WTC11 (cell line): ENCODE measurements around the gene EBF3. TPM values are rescaled to one million over a fixed set of nuclear protein-coding genes. Genes with fewer than 3 reads are reported as not detected.
A peak's percentile ranks its signal among the peaks of the same experiment; 100 is the strongest.

Experiments used
- ATAC-seq: fragments of 200-7000 bp; cut with Tn5 transposase; 2 replicates; pipeline ENCODE4 v1.10.0; 2021; ENCODE audit warnings: mild to moderate bottlenecking, moderate library complexity
- CTCF ChIA-PET: fragments of 300-600 bp; sonication (Branson Sonifier 250); formaldehyde crosslinking; loops from one replicate; lab custom pipeline; 2021; ENCODE audit warnings: antibody characterized with exemption; lab: Charles Lee
- POLR2A ChIA-PET: fragments of 350-600 bp; sonication (Branson Sonifier 250); formaldehyde crosslinking; loops from one replicate; lab custom pipeline; 2021; ENCODE audit warnings: antibody characterized with exemption; lab: Charles Lee
- DNase-seq: peaks from one replicate; pipeline ENCODE4 v3.0.0; 2021; ENCODE audit warnings: low spot score
- H3K27ac Mint-ChIP-seq: 2 replicates; pipeline ENCODE4 v1.8.0; 2021; ENCODE audit warnings: mixed read lengths
- H3K27me3 Mint-ChIP-seq: 2 replicates; pipeline ENCODE4 v1.8.0; 2021; ENCODE audit warnings: low read depth, mild to moderate bottlenecking, moderate library complexity, mixed read lengths
- H3K36me3 Mint-ChIP-seq: 2 replicates; pipeline ENCODE4 v1.8.0; 2021; ENCODE audit warnings: mixed read lengths
- H3K4me1 Mint-ChIP-seq: 2 replicates; pipeline ENCODE4 v1.8.0; 2022; ENCODE audit warnings: mixed read lengths
- H3K4me3 Mint-ChIP-seq: 2 replicates; pipeline ENCODE4 v1.8.0; 2021; ENCODE audit warnings: mild to moderate bottlenecking, moderate library complexity, mixed read lengths
- H3K9me3 Mint-ChIP-seq: 2 replicates; pipeline ENCODE4 v1.8.0; 2021; ENCODE audit warnings: mixed read lengths
- CREB1 ChIP-seq: sonication (generic); formaldehyde crosslinking; IDR thresholded peaks from 2 replicates; pipeline ENCODE4 v1.8.0; 2023; ENCODE audit warnings: mild to moderate bottlenecking, missing genetic modification reagents
- GTF2I ChIP-seq: fragments of 250-450 bp; sonication (Bioruptor Pico); conservative IDR thresholded peaks from 2 replicates; pipeline ENCODE4 v1.4.0; 2021; ENCODE audit warnings: mild to moderate bottlenecking
- IRF2 ChIP-seq: sonication (generic); formaldehyde crosslinking; IDR thresholded peaks from 2 replicates; pipeline ENCODE4 v1.8.0; 2022; ENCODE audit warnings: low read depth, missing genetic modification reagents, borderline replicate concordance
- NFYB ChIP-seq: sonication (generic); formaldehyde crosslinking; conservative IDR thresholded peaks from 2 replicates; pipeline ENCODE4 v1.8.0; 2022; ENCODE audit warnings: low read depth, missing genetic modification reagents
- ZNF138 ChIP-seq: sonication (generic); formaldehyde crosslinking; conservative IDR thresholded peaks from 2 replicates; pipeline ENCODE4 v1.8.1; 2022; ENCODE audit warnings: mild to moderate bottlenecking, moderate library complexity, missing genetic modification reagents
- ZNF232 ChIP-seq: sonication (generic); formaldehyde crosslinking; IDR thresholded peaks from 2 replicates; pipeline ENCODE4 v1.8.0; 2022; ENCODE audit warnings: mild to moderate bottlenecking, missing genetic modification reagents
- total RNA-seq: library from RNA; stranded (reverse); gene quantifications from 3 replicates; pipeline ENCODE4 v1.2.3, GENCODE V29; 2021
- TF ChIP-seq, protein P1 (sequence below): sonication (generic); formaldehyde crosslinking; IDR thresholded peaks from 2 replicates; pipeline ENCODE4 v1.8.0; 2023; ENCODE audit warnings: missing genetic modification reagents, mild to moderate bottlenecking, borderline replicate concordance
- TF ChIP-seq, protein P2 (sequence below): sonication (generic); formaldehyde crosslinking; IDR thresholded peaks from 2 replicates; pipeline ENCODE4 v1.8.1; 2023; ENCODE audit warnings: mild to moderate bottlenecking, missing genetic modification reagents, borderline replicate concordance
- TF ChIP-seq, protein P3 (sequence below): fragments of 250-450 bp; sonication (Bioruptor Pico); IDR thresholded peaks from 2 replicates; pipeline ENCODE4 v1.9.0; 2021; ENCODE audit warnings: mild to moderate bottlenecking
- TF ChIP-seq, protein P4 (sequence below): sonication (generic); formaldehyde crosslinking; IDR thresholded peaks from 2 replicates; pipeline ENCODE4 v1.8.1; 2023; ENCODE audit warnings: mild to moderate bottlenecking, moderate library complexity, missing genetic modification reagents
- TF ChIP-seq, protein P5 (sequence below): fragments of 250-450 bp; sonication (Bioruptor Pico); IDR thresholded peaks from 2 replicates; pipeline ENCODE4 v1.9.0; 2021; ENCODE audit warnings: moderate library complexity, mild to moderate bottlenecking, inconsistent platforms, borderline replicate concordance
- TF ChIP-seq, protein P6 (sequence below): sonication (generic); formaldehyde crosslinking; IDR thresholded peaks from 2 replicates; pipeline ENCODE4 v1.8.1; 2023; ENCODE audit warnings: mild to moderate bottlenecking, missing genetic modification reagents
- TF ChIP-seq, protein P7 (sequence below): sonication (generic); formaldehyde crosslinking; IDR thresholded peaks from 2 replicates; pipeline ENCODE4 v1.8.1; 2023; ENCODE audit warnings: mild to moderate bottlenecking, missing genetic modification reagents

The EBF3 gene
- total RNA-seq, 1 experiment from 2014 or later, result 1.2 TPM

DNA sequence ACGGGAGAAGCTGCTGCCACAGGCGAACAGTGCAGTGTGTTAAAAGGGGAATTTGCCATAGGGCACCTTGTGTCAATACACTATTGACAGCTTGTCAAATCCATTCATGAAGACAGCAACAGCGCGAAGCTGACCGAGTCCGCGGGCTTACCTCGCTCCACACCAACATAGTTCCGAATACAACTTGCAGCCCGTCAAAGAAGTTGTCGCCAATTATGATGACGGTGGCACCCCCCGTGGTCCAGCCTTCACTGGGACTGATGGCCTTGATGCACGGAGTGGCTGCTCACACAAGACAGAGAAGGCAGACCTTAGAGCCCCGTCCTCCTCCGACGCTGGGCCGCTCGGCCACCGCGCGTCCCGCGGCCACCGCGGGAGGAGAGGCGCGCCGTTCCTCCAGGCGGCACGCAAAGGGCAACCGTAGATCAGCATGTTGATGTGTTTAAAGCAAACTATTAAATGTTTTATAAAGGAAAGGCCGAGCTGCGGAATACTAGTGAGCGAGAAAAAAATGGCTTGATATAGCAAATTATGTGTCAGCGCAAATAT is 96.4 kb downstream of the EBF3 start:
- H3K36me3 Mint-ChIP-seq, result no peaks in the 10 kb centered on the region
- H3K27me3 Mint-ChIP-seq, result no peaks in the 10 kb centered on the region
- no peak for ATAC-seq
- no peaks in the 10 kb centered on the region for H3K9me3 Mint-ChIP-seq
- TF ChIP-seq CREB1 (CRISPR knock-in tag) (no peak), NFYB (no peak)
- TF ChIP-seq, protein P1, sequence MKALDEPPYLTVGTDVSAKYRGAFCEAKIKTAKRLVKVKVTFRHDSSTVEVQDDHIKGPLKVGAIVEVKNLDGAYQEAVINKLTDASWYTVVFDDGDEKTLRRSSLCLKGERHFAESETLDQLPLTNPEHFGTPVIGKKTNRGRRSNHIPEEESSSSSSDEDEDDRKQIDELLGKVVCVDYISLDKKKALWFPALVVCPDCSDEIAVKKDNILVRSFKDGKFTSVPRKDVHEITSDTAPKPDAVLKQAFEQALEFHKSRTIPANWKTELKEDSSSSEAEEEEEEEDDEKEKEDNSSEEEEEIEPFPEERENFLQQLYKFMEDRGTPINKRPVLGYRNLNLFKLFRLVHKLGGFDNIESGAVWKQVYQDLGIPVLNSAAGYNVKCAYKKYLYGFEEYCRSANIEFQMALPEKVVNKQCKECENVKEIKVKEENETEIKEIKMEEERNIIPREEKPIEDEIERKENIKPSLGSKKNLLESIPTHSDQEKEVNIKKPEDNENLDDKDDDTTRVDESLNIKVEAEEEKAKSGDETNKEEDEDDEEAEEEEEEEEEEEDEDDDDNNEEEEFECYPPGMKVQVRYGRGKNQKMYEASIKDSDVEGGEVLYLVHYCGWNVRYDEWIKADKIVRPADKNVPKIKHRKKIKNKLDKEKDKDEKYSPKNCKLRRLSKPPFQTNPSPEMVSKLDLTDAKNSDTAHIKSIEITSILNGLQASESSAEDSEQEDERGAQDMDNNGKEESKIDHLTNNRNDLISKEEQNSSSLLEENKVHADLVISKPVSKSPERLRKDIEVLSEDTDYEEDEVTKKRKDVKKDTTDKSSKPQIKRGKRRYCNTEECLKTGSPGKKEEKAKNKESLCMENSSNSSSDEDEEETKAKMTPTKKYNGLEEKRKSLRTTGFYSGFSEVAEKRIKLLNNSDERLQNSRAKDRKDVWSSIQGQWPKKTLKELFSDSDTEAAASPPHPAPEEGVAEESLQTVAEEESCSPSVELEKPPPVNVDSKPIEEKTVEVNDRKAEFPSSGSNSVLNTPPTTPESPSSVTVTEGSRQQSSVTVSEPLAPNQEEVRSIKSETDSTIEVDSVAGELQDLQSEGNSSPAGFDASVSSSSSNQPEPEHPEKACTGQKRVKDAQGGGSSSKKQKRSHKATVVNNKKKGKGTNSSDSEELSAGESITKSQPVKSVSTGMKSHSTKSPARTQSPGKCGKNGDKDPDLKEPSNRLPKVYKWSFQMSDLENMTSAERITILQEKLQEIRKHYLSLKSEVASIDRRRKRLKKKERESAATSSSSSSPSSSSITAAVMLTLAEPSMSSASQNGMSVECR (CRISPR knock-in tag), result no peak
- TF ChIP-seq, protein P2, sequence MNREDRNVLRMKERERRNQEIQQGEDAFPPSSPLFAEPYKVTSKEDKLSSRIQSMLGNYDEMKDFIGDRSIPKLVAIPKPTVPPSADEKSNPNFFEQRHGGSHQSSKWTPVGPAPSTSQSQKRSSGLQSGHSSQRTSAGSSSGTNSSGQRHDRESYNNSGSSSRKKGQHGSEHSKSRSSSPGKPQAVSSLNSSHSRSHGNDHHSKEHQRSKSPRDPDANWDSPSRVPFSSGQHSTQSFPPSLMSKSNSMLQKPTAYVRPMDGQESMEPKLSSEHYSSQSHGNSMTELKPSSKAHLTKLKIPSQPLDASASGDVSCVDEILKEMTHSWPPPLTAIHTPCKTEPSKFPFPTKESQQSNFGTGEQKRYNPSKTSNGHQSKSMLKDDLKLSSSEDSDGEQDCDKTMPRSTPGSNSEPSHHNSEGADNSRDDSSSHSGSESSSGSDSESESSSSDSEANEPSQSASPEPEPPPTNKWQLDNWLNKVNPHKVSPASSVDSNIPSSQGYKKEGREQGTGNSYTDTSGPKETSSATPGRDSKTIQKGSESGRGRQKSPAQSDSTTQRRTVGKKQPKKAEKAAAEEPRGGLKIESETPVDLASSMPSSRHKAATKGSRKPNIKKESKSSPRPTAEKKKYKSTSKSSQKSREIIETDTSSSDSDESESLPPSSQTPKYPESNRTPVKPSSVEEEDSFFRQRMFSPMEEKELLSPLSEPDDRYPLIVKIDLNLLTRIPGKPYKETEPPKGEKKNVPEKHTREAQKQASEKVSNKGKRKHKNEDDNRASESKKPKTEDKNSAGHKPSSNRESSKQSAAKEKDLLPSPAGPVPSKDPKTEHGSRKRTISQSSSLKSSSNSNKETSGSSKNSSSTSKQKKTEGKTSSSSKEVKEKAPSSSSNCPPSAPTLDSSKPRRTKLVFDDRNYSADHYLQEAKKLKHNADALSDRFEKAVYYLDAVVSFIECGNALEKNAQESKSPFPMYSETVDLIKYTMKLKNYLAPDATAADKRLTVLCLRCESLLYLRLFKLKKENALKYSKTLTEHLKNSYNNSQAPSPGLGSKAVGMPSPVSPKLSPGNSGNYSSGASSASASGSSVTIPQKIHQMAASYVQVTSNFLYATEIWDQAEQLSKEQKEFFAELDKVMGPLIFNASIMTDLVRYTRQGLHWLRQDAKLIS, result no peak
- CTCF ChIA-PET, result interaction anchor here (0.8 to 3.9 kb wide), 7 partner anchors 10 to 269 kb away, joined by 3 to 26 read pairs (median 4); partner anchors contain the start of gene GLRX3
- POLR2A ChIA-PET, result interaction anchor here (0.7 kb wide), 1 partner anchor 42 kb away, joined by 3 read pairs; no protein-coding TSS in a partner anchor
- DNase-seq, result no peak
- peaks cover 53% of the 10 kb centered on the region for H3K4me1 Mint-ChIP-seq
- H3K4me3 Mint-ChIP-seq, result no peak overlapping the region
- H3K27ac Mint-ChIP-seq, result no peak overlapping the region

DNA sequence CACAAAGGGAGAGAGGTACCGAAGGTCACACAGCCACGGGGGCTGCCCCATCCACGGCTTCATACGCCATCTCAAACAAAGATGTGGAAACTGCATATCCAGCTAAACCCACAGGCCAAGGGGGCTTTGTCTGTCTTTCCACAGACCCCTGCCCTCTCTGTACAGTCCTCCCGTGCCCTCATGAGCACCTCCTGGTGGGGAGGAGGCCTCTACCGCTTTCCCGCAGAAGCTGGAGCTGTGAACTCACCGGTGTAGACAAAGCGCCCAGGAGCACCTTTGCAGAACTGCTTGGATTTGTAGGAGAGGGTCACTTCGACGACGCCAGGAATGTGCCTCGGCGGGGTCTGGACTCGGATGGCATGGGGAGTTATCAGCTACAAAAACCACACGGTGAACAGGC is 97.2 kb downstream of the EBF3 start:
- ChIA-PET CTCF (interaction anchor here (0.9 to 3.9 kb wide), 8 partner anchors 11 to 98 kb away, joined by 3 to 26 read pairs (median 4); no protein-coding TSS in a partner anchor), POLR2A (no interaction called here)
- H3K4me1 Mint-ChIP-seq, result peaks cover 53% of the 10 kb centered on the region
- H3K36me3 Mint-ChIP-seq, result no peaks in the 10 kb centered on the region
- TF ChIP-seq, protein P3, sequence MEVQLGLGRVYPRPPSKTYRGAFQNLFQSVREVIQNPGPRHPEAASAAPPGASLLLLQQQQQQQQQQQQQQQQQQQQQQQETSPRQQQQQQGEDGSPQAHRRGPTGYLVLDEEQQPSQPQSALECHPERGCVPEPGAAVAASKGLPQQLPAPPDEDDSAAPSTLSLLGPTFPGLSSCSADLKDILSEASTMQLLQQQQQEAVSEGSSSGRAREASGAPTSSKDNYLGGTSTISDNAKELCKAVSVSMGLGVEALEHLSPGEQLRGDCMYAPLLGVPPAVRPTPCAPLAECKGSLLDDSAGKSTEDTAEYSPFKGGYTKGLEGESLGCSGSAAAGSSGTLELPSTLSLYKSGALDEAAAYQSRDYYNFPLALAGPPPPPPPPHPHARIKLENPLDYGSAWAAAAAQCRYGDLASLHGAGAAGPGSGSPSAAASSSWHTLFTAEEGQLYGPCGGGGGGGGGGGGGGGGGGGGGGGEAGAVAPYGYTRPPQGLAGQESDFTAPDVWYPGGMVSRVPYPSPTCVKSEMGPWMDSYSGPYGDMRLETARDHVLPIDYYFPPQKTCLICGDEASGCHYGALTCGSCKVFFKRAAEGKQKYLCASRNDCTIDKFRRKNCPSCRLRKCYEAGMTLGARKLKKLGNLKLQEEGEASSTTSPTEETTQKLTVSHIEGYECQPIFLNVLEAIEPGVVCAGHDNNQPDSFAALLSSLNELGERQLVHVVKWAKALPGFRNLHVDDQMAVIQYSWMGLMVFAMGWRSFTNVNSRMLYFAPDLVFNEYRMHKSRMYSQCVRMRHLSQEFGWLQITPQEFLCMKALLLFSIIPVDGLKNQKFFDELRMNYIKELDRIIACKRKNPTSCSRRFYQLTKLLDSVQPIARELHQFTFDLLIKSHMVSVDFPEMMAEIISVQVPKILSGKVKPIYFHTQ (CRISPR knock-in tag), result no peak
- TF ChIP-seq, protein P4, sequence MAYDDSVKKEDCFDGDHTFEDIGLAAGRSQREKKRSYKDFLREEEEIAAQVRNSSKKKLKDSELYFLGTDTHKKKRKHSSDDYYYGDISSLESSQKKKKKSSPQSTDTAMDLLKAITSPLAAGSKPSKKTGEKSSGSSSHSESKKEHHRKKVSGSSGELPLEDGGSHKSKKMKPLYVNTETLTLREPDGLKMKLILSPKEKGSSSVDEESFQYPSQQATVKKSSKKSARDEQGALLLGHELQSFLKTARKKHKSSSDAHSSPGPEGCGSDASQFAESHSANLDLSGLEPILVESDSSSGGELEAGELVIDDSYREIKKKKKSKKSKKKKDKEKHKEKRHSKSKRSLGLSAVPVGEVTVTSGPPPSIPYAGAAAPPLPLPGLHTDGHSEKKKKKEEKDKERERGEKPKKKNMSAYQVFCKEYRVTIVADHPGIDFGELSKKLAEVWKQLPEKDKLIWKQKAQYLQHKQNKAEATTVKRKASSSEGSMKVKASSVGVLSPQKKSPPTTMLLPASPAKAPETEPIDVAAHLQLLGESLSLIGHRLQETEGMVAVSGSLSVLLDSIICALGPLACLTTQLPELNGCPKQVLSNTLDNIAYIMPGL (CRISPR knock-in tag), result no peak
- TF ChIP-seq GTF2I (CRISPR knock-in tag), result no peak
- no peak overlapping the region for H3K4me3 Mint-ChIP-seq
- H3K9me3 Mint-ChIP-seq, result no peaks in the 10 kb centered on the region
- no peaks in the 10 kb centered on the region for H3K27me3 Mint-ChIP-seq
- ATAC-seq, result peak; percentile 25; the same call in 1 of the 2 replicates
- H3K27ac Mint-ChIP-seq, result no peak overlapping the region
- DNase-seq, result peak; percentile 32

DNA sequence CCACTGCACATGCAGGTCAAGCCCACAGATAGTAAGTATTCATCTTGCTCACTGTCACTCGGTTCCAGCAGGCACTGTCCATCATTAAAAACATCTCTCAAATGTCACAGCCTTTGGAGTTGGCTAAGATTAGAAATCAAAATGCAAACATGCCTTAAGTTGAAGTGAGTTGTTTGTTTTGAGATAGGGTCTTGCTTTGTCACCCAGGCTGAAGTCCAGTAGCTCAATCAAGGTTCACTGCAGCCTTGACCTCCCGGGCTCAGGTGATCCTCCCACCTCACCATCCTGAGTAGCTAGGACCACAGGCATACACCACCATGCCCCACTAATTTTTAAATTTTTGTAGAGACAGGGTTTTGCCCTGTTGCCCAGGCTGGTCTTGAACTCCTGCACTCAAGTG is 98.1 kb downstream of the EBF3 start:
- ATAC-seq (no peak), DNase-seq (no peak)
- H3K9me3 Mint-ChIP-seq, result no peaks in the 10 kb centered on the region
- no peaks in the 10 kb centered on the region for H3K36me3 Mint-ChIP-seq
- H3K27ac Mint-ChIP-seq, result no peak overlapping the region
- ChIA-PET POLR2A (no interaction called here), CTCF (interaction anchor here (1.3 to 2.6 kb wide), 3 partner anchors 23 to 94 kb away, joined by 4 to 18 read pairs (median 4); no protein-coding TSS in a partner anchor)
- no peaks in the 10 kb centered on the region for H3K27me3 Mint-ChIP-seq
- H3K4me3 Mint-ChIP-seq, result no peak overlapping the region
- peaks cover 45% of the 10 kb centered on the region for H3K4me1 Mint-ChIP-seq
- TF ChIP-seq ZNF232 (CRISPR knock-in tag) (no peak), ZNF138 (CRISPR knock-in tag) (no peak), IRF2 (CRISPR knock-in tag) (no peak)
- TF ChIP-seq, protein P5, sequence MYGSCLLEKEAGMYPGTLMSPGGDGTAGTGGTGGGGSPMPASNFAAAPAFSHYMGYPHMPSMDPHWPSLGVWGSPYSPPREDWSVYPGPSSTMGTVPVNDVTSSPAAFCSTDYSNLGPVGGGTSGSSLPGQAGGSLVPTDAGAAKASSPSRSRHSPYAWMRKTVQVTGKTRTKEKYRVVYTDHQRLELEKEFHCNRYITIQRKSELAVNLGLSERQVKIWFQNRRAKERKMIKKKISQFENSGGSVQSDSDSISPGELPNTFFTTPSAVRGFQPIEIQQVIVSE (CRISPR knock-in tag), result no peak
- TF ChIP-seq, protein P6, sequence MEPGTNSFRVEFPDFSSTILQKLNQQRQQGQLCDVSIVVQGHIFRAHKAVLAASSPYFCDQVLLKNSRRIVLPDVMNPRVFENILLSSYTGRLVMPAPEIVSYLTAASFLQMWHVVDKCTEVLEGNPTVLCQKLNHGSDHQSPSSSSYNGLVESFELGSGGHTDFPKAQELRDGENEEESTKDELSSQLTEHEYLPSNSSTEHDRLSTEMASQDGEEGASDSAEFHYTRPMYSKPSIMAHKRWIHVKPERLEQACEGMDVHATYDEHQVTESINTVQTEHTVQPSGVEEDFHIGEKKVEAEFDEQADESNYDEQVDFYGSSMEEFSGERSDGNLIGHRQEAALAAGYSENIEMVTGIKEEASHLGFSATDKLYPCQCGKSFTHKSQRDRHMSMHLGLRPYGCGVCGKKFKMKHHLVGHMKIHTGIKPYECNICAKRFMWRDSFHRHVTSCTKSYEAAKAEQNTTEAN (CRISPR knock-in tag), result no peak
- TF ChIP-seq, protein P7, sequence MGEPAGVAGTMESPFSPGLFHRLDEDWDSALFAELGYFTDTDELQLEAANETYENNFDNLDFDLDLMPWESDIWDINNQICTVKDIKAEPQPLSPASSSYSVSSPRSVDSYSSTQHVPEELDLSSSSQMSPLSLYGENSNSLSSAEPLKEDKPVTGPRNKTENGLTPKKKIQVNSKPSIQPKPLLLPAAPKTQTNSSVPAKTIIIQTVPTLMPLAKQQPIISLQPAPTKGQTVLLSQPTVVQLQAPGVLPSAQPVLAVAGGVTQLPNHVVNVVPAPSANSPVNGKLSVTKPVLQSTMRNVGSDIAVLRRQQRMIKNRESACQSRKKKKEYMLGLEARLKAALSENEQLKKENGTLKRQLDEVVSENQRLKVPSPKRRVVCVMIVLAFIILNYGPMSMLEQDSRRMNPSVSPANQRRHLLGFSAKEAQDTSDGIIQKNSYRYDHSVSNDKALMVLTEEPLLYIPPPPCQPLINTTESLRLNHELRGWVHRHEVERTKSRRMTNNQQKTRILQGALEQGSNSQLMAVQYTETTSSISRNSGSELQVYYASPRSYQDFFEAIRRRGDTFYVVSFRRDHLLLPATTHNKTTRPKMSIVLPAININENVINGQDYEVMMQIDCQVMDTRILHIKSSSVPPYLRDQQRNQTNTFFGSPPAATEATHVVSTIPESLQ (CRISPR knock-in tag), result no peak
